T1000 (cell line): ENCODE data around the gene GIT2.
"Not testable (repeated sequence)": the region's sequence is repeated elsewhere in the genome, so short reads cannot be mapped to it uniquely, and the experiment has no call there.

Experiments used
- DNase-seq: peaks from one replicate; lab custom pipeline; 2025; ENCODE audit warnings: mixed read lengths; lab: John Stamatoyannopoulos, UW

Gene GIT2

DNA sequence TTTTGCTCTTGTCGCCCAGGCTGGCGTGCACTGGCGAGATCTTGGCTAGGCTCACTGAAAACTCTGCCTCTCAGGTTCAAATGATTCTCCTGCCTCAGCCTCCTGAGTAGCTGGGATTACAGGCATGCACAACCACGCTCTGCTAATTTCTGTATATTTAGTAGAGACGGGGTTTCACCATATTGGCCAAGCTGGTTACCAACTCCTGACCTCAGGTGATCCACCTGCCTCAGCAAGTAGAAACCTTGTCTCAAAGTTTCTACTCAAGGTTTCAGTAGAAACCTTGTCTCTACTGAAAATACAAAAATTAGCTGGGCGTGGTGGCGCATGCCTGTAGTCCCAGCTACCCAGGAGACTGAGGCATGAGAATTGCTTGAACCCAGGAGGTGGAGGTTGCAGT is 104.4 kb downstream of the GIT2 start:
- DNase-seq = not testable (repeated sequence)

DNA sequence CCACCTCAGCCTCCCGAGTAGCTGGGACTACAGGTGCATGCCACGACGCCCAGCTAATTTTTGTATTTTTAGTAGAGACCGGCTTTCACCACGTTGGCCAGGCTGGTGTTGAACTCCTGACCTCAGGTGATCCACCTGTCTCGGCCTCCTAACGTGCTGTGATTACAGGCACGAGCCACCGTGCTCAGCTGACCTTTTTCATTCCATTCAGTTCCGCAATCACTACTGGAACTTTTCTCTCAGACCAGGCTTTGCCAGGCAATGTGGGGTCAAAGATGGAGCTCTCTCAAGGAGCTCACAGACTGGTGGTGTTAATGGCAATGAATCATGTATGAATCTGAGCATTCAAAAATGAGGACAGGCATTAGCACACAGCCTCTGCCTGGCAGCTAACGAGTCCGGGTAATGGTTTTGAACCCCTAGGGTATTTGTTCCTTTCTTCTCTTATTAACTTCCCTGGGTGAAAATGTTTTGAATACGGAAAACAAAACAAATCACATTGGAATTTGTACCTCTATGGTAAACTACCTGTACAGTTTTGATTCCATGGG is 105.5 kb downstream of the GIT2 start:
- no peak for DNase-seq

DNA sequence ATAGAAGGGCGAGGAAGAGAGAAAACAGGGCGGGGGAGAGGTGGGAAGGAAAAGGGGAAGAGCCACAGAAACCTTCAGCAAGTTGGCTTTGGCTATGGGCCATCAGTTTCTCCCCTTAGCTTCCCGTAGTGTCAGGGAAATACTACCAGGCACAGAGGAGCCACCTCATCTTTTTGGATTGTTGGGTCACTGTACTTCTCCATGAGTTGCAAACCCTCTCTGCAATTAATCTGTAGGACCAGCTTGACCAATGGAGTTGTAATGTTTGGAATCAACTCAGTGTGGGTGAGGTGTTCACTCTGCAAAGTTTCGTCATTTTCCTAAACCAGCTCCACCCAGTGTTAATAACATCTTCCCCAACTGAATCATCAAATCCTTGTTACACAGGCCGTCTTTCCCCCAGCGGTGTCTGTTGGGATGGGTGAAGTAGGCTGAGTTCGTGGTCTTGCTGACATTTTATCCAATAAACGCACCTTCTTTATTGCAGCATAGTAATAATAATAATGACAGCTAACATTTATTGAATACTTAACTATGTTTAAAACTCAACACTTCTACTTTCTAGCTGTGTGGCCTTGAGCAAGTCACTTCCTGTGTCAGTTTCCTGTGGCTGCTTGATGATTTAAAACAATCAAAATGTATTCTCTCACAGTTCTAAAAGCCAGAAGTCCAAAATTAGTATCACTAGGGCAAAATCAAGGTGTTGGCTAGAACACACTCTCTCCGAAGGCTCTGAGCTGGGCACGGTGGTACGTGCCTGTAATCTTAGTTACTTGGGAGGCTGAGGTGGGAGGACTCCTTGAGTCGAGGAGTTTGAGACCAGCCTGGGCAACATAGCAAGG is 107.8 kb downstream of the GIT2 start:
- peak; percentile 15 for DNase-seq

DNA sequence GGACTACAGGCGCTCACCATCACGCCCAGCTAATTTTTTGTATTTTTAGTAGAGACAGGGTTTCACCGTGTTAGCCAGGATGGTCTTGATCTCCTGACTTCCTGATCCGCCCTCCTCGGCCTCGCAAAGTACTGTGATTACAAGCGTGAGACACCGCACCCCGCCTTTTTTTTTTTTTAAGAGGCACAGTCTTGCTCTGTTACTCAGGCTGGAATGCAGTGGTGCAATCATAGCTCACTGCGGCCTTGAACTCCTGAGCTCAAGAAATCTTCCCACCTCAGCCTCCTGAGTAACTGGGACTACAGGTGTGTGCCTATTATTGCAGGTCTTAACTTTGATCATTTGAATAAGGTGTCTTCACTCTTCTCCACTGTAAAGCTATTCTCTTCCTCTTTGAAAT is 110.6 kb downstream of the GIT2 start:
- no peak for DNase-seq

DNA sequence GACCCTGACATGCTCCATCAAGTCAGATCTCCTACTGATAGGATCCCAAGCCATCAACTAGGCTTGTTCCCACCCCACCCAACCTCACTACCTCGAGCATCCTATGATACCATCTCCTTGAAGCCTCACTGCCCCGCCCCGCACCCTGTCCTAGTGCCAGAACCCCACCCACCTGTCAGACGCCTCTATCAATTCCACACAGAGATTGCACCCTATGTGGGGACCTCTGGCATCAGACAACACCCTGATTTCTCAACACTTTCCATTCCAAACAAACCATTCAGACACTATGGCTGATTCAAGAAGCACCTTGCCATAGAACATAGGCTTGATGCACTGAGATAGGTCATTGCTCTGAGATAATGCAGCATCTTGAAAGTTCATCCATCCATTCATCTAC is 112.7 kb downstream of the GIT2 start:
- DNase-seq = no peak

DNA sequence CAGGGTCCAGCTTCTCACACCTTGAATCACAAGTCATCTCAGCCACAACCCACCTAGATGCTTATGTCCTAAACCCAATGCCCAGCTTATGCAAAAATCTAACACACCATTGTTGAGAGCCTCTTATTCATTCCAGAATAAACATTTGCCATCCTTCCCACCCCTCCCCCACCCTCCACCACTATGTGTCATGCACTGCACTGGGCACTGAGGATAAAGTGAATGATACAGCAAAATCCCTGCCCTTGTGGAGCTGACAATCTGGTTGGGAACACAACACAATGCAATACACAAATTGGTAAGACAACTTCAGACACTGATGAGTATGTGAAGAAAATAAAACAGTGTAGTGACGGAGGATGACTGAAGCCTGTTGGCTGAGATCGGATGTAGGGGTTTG is 114.4 kb downstream of the GIT2 start:
- no peak for DNase-seq

DNA sequence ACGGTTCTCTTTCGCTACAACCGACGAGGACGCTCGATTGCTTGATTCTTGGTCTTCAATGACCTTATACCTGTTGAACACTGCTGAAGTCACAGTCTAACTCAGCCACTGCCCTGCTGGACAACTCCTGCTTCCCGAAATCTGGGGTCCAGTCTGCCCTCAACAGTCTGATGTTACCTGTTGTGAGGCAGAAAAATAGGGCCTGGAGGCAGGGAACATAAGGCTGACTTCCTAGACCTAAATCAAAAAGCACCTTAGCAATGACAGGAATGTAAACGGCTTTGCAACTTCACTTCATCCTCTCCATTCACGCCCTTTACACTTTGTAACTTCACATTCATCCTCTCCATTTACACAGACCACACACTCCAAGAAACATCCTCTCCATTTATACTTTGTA is 115.2 kb downstream of the GIT2 start:
- DNase-seq = no peak

DNA sequence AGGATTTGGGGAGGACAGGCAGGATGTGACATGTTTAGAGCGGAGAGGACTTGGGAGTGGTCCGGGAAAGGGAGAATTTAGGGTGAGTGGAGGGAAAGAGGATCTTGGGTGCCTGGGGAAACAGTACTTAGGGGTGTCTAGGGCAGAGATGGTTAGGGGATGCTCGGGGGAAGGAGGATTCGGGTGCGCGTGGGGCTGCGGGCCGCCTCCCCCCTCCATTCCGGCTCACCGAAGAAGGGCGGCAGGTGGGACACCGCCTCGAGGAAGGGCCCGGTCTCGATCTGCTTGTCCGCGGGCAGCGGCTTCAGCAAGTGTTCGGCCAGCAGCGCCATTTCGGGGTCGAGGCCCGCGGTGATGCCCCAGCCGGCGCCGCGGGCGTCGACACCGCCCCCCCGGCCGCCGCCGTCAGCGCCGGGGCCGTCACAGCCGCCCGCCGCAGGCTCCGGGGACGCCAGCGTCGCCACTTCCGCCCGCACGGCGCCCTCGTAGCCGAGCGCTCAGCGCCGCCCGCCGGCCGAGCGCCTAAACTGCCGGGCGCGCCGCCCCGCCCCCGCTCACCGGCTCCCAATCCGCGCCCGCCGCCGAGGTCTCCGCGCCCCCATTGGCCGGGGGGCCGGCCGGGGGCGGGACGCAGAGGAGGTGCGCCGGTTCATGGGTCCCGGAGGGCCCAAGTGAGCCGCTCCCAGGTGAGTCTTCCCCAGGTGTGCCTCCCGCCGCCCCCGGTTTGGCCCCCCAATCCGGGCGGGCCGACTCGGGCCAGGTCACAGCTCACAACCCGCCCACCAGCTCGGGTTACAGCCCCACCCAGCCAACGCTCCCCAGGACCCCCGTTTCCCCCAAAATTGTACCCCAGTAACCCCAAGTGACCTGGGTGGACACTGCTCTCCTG is 115.9 kb downstream of the GIT2 start, which contains the start of gene GLTP:
TSS of gene GLTP (minus strand) at position 499 of the 889 bp plus-strand sequence. CDS start at position 332, 167 bp downstream.
- DNase-seq = peak; percentile 72
